ENCODE data around the gene SRSF3. TPM values are rescaled to one million over a fixed set of nuclear protein-coding genes. Genes with fewer than 3 reads are reported as not detected.

SRSF3 gene
- total RNA-seq, 1 experiment from 2014 or later = 297 TPM

DNA sequence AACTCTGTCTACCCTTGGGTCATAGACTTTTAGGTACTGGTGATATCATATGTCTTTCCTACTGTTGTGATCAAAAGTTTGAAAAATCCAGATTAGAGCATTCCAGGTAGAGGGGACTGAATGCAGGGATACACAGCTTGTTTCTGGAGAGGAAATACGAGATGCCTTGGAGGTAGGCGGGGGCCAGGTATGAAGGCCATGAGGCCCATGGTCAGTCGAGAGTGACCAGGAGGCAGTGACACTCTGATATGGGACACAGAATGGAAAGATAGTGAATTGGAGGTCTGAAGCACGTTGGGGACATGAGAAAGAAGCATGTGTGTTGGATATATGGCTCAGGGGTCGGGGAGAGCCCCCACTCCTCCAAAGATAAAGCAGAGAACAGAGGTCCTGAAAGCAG, 16.1 kb upstream of the SRSF3 start:
- no TSS peak for BruUV-seq (replicated peaks)
- H3K4me1 ChIP-seq (ENCODE audit: insufficient read depth, low read length) = peaks cover 29% of the 10 kb centered on the region
- no peak overlapping the region for H3K9ac ChIP-seq (ENCODE audit: low read length)
- POLR2A ChIA-PET (ENCODE audit: unreplicated experiment) = no interaction called here
- intact Hi-C loops (cut with micrococcal nuclease) = no loop called here
- peak overlapping the region; percentile 41; the same call in 1 of the 2 replicates for H2AFZ ChIP-seq (ENCODE audit: low read length)
- H3K4me2 ChIP-seq (ENCODE audit: low read length) = peak overlapping the region; percentile 58; the same call in 1 of the 2 replicates
- no peaks in the 10 kb centered on the region for H3K36me3 ChIP-seq (ENCODE audit: low read depth, low read length)
- no peaks in the 10 kb centered on the region for H3K27me3 ChIP-seq (ENCODE audit: low read length)
- DNase-seq (no peak), ATAC-seq (no peak)
- no peaks in the 10 kb centered on the region for H3F3A ChIP-seq (ENCODE audit: low read length, unreplicated experiment)
- H3K27ac ChIP-seq (ENCODE audit: low read length) = 0 out of 2 replicates have a peak overlapping the region, but pooled peaks have one; percentile 6
- H4K20me1 ChIP-seq (ENCODE audit: low read length) = no peaks in the 10 kb centered on the region
- CTCF ChIA-PET = no interaction called here
- H3K79me2 ChIP-seq (ENCODE audit: low read length) = no peaks in the 10 kb centered on the region
- H3K9me2 ChIP-seq (replicated peaks; ENCODE audit: low read length) = no peaks in the 10 kb centered on the region
- TF ChIP-seq EZH2phosphoT487 (IDR thresholded peaks at IDR 0.05; ENCODE audit: borderline replicate concordance, low read length) = no peak
- no peak overlapping the region for H3K4me3 ChIP-seq (ENCODE audit: low read length)
- H3K9me3 ChIP-seq (ENCODE audit: low read length) = no peaks in the 10 kb centered on the region

DNA sequence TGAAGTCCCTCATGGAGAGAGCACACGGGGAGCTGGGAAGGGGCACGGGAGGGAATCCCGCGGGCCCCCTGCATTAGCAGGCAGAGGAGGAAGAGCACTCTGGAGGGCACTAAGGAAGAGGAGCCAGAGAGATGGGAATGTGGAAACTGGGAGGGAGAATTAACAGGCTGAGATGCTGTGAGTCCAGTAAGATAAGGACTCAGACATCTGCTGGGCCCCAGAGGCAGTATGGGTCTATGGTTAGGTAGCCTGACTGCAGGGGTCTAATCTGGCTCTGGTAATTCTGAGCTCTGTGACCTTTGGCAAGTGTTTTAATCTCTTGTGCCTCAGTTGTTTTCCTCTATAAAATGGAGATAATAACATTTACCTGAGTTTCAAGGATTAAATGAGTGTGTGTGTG, 15.7 kb upstream of the SRSF3 start:
- H4K20me1 ChIP-seq (ENCODE audit: low read length) = no peaks in the 10 kb centered on the region
- H3K4me2 ChIP-seq (ENCODE audit: low read length) = no peak overlapping the region
- no peaks in the 10 kb centered on the region for H3K9me2 ChIP-seq (replicated peaks; ENCODE audit: low read length)
- H3K9ac ChIP-seq (ENCODE audit: low read length) = no peak overlapping the region
- intact Hi-C loops (cut with micrococcal nuclease) = no loop called here
- no peak for ATAC-seq
- TF ChIP-seq EZH2phosphoT487 (IDR thresholded peaks at IDR 0.05; ENCODE audit: borderline replicate concordance, low read length) (no peak), EZH2 (IDR thresholded peaks at IDR 0.05; ENCODE audit: low read length, unreplicated experiment) (no peak), CTCF (conservative IDR thresholded peaks at IDR 0.05; ENCODE audit: low read depth, low read length) (no peak)
- H3K79me2 ChIP-seq (ENCODE audit: low read length) = no peaks in the 10 kb centered on the region
- no peaks in the 10 kb centered on the region for H3F3A ChIP-seq (ENCODE audit: low read length, unreplicated experiment)
- H2AFZ ChIP-seq (ENCODE audit: low read length) = no peak overlapping the region
- ChIA-PET POLR2A (ENCODE audit: unreplicated experiment) (no interaction called here), CTCF (interaction anchor here (0.7 kb wide), 1 partner anchor 104 kb away, joined by 7 read pairs; no protein-coding TSS in a partner anchor)
- H3K9me3 ChIP-seq (ENCODE audit: low read length) = no peaks in the 10 kb centered on the region
- DNase-seq = no peak
- H3K4me1 ChIP-seq (ENCODE audit: insufficient read depth, low read length) = peaks cover 29% of the 10 kb centered on the region
- no peaks in the 10 kb centered on the region for H3K36me3 ChIP-seq (ENCODE audit: low read depth, low read length)
- no peak overlapping the region for H3K4me3 ChIP-seq (ENCODE audit: low read length)
- no TSS peak for BruUV-seq (replicated peaks)
- H3K27me3 ChIP-seq (ENCODE audit: low read length) = no peaks in the 10 kb centered on the region
- H3K27ac ChIP-seq (ENCODE audit: low read length) = no peak overlapping the region

DNA sequence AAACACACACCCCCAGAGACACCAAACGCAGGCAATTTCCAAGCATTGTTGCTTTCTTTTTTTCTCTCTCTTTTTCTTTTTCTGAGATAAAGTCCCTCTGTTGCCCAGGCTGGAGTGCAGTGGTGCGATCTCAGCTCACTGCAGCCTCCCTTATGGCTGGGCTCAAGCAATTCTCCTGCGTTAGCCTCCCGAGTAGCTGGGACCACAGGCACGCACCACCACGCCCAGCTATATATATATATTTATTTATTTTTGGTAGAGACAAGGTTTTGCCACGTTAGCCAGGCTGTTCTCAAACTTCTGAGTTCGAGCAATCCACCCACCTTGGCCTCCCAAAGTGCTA, 14.0 kb upstream of the SRSF3 start:
- H3K9ac ChIP-seq (ENCODE audit: low read length) = no peak overlapping the region
- no peak for TF ChIP-seq EZH2phosphoT487 (IDR thresholded peaks at IDR 0.05; ENCODE audit: borderline replicate concordance, low read length)
- no peak for TF ChIP-seq CTCF (conservative IDR thresholded peaks at IDR 0.05; ENCODE audit: low read depth, low read length)
- no peak for TF ChIP-seq EZH2 (IDR thresholded peaks at IDR 0.05; ENCODE audit: low read length, unreplicated experiment)
- intact Hi-C loops (cut with micrococcal nuclease) = no loop called here

More for the DNA sequence above, 14.0 kb upstream of the SRSF3 start:
- Histone ChIP-seq H3K79me2 (ENCODE audit: low read length) (no peaks in the 10 kb centered on the region), H4K20me1 (ENCODE audit: low read length) (no peaks in the 10 kb centered on the region), H3K27ac (ENCODE audit: low read length) (no peak overlapping the region), H3K9me3 (ENCODE audit: low read length) (no peaks in the 10 kb centered on the region), H3K4me3 (ENCODE audit: low read length) (no peak overlapping the region), H3K27me3 (ENCODE audit: low read length) (no peaks in the 10 kb centered on the region), H3K9me2 (replicated peaks; ENCODE audit: low read length) (no peaks in the 10 kb centered on the region), H3K4me2 (ENCODE audit: low read length) (peak overlapping the region; percentile 7; the same call in 1 of the 2 replicates), H3K36me3 (ENCODE audit: low read depth, low read length) (no peaks in the 10 kb centered on the region), H3F3A (ENCODE audit: low read length, unreplicated experiment) (no peaks in the 10 kb centered on the region), H3K4me1 (ENCODE audit: insufficient read depth, low read length) (peaks cover 29% of the 10 kb centered on the region), H2AFZ (ENCODE audit: low read length) (peak overlapping the region; percentile 78)
- BruUV-seq (replicated peaks) = no TSS peak
- POLR2A ChIA-PET (ENCODE audit: unreplicated experiment) = no interaction called here
- CTCF ChIA-PET = interaction anchor here (0.8 to 1.3 kb wide), 4 partner anchors 17 to 157 kb away, joined by 5 to 19 read pairs (median 12); no protein-coding TSS in a partner anchor
- no peak for DNase-seq
- no peak for ATAC-seq
